ENCODE data around the gene SLC6A12.

DNA sequence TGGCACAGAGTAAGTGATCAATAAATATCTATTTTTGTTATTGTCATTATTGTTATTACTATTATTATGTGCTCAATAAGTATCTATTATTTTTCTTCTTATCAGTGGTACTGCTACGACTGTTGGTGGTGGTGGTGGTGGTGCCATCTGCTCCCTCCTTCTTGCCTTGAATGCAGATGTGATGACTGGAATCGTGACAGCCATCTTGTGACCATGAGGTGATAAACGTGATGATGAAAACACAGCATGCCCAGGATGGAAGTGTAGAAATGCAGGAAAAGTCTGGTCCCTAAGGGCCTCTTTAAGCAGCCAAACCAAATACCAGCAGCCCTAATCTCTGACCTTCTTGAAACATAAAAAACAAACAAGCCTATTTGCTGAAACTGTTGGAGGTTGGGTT lies 22.4 kb downstream of the SLC6A12 start:
- no peak for TF ChIP-seq POLR2AphosphoS5 (IDR thresholded peaks at IDR 0.05)
- TF ChIP-seq, protein P1, sequence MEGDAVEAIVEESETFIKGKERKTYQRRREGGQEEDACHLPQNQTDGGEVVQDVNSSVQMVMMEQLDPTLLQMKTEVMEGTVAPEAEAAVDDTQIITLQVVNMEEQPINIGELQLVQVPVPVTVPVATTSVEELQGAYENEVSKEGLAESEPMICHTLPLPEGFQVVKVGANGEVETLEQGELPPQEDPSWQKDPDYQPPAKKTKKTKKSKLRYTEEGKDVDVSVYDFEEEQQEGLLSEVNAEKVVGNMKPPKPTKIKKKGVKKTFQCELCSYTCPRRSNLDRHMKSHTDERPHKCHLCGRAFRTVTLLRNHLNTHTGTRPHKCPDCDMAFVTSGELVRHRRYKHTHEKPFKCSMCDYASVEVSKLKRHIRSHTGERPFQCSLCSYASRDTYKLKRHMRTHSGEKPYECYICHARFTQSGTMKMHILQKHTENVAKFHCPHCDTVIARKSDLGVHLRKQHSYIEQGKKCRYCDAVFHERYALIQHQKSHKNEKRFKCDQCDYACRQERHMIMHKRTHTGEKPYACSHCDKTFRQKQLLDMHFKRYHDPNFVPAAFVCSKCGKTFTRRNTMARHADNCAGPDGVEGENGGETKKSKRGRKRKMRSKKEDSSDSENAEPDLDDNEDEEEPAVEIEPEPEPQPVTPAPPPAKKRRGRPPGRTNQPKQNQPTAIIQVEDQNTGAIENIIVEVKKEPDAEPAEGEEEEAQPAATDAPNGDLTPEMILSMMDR (IDR thresholded peaks at IDR 0.05), result no peak

Measured in esophagus muscularis mucosa (tissue), 3 donors.